Measurements from ENCODE around the gene SPOCK1. TPM values are rescaled to one million over a fixed set of nuclear protein-coding genes. Genes with fewer than 3 reads are reported as not detected.

SPOCK1 gene
- total and polyA plus RNA-seq, 10 donors: 0.50 to 17.0 (median 6.6) TPM

- no peak for DNase-seq
- 37 to 53% (median 48%) methylated on average over 5 of the region's 5 CpGs for WGBS, 5 donors
- Histone ChIP-seq H3K36me3 (no peaks in the 10 kb centered on the region), H3K4me3 (no peak overlapping the region), H3K9me3 (no peaks in the 10 kb centered on the region), H3K4me1 (no peaks in the 10 kb centered on the region), H3K27ac (no peak overlapping the region), H3K27me3 (replicated peaks in 1 of 7) (no peaks in the 10 kb centered on the region)
- intact Hi-C loops (cut with DNase I; ENCODE audit: low total_unique reads): no loop called here
- no peak for TF ChIP-seq POLR2A (IDR thresholded peaks at IDR 0.05)
These were observed 482.3 kb downstream of the SPOCK1 start for GRCh38 chr5:137016783-137017324.

- Histone ChIP-seq H3K9me3 (no peaks in the 10 kb centered on the region), H3K27ac (no peak overlapping the region), H3K27me3 (replicated peaks in 1 of 7) (no peaks in the 10 kb centered on the region), H3K4me1 (no peaks in the 10 kb centered on the region), H3K4me3 (no peak overlapping the region), H3K36me3 (no peaks in the 10 kb centered on the region)
- WGBS, 5 donors: 52 to 70% (median 62%) methylated on average over 2 of the region's 2 CpGs
- TF ChIP-seq POLR2A (IDR thresholded peaks at IDR 0.05) (no peak), POLR2AphosphoS5 (IDR thresholded peaks at IDR 0.05) (no peak), CTCF (IDR thresholded peaks at IDR 0.05 in 8 of 11, conservative IDR thresholded peaks at IDR 0.05 in 3 of 11) (no peak)
- intact Hi-C loops (cut with DNase I; ENCODE audit: low total_unique reads): no loop called here
- DNase-seq: no peak
These were observed 483.5 kb downstream of the SPOCK1 start for GRCh38 chr5:137015540-137016116.

GRCh38 chr5:137014731-137015130, 484.4 kb downstream of the SPOCK1 start:
- H3K4me3 ChIP-seq: no peak overlapping the region
- no peaks in the 10 kb centered on the region for H3K36me3 ChIP-seq
- H3K9me3 ChIP-seq: no peaks in the 10 kb centered on the region
- H3K4me1 ChIP-seq: no peaks in the 10 kb centered on the region
- no peaks in the 10 kb centered on the region for H3K27me3 ChIP-seq (replicated peaks in 1 of 7)
- no peak for TF ChIP-seq POLR2AphosphoS5 (IDR thresholded peaks at IDR 0.05)
- no peak for TF ChIP-seq CTCF (IDR thresholded peaks at IDR 0.05 in 8 of 11, conservative IDR thresholded peaks at IDR 0.05 in 3 of 11)
- TF ChIP-seq POLR2A (IDR thresholded peaks at IDR 0.05): no peak
- DNase-seq: no peak
- WGBS, 5 donors: 49 to 85% (median 76%) methylated on average over 3 of the region's 3 CpGs
- H3K27ac ChIP-seq: no peak overlapping the region
- intact Hi-C loops (cut with DNase I; ENCODE audit: low total_unique reads): no loop called here

- no peak overlapping the region for H3K27ac ChIP-seq
- H3K9me3 ChIP-seq: peaks cover 0 to 3% (median 0%) of the 10 kb centered on the region in 8 donors
- WGBS, 5 donors: 44 to 57% (median 54%) methylated on average over 3 of the region's 3 CpGs
- H3K36me3 ChIP-seq: no peaks in the 10 kb centered on the region
- no peaks in the 10 kb centered on the region for H3K4me1 ChIP-seq
- no peak for DNase-seq
- TF ChIP-seq CTCF (IDR thresholded peaks at IDR 0.05 in 8 of 11, conservative IDR thresholded peaks at IDR 0.05 in 3 of 11): no peak
- no peak for TF ChIP-seq POLR2AphosphoS5 (IDR thresholded peaks at IDR 0.05)
- TF ChIP-seq POLR2A (IDR thresholded peaks at IDR 0.05): no peak
- intact Hi-C loops (cut with DNase I; ENCODE audit: low total_unique reads): no loop called here
- H3K27me3 ChIP-seq (replicated peaks in 1 of 7): no peaks in the 10 kb centered on the region
- H3K4me3 ChIP-seq: no peak overlapping the region
These were observed 488.9 kb downstream of the SPOCK1 start for GRCh38 chr5:137010226-137010625.
